Measurements from ENCODE around the gene CCDC66.

The CCDC66 gene

DNA sequence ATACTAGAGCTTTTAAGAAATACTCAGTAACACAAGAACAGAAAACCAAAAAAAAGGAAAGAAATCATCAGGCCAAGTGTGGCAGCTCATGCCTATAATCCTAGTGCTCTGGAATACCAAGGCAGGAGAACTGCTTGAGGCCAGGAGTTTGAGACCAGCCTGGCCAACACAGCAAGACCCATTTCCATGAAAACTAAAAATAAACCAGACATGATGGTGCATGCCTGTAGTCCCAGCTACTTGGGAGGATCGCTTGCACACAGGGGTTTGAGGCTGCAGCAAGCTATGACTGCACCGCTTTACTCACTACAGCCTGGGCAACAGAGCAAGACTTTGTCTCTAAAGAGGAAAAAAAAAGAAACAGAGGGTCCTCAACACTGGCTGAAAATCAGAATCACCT is 107.8 kb downstream of the CCDC66 start:
- no peaks in the 10 kb centered on the region for H3K9me3 ChIP-seq (ENCODE audit: control insufficient read depth, low read length)
- no peaks in the 10 kb centered on the region for H3K4me1 ChIP-seq (ENCODE audit: control insufficient read depth, insufficient read depth, low read length, poor library complexity, severe bottlenecking)
- peaks cover 86% of the 10 kb centered on the region for H3K36me3 ChIP-seq (ENCODE audit: control insufficient read depth, insufficient read depth, low read length)
- H3K4me3 ChIP-seq (ENCODE audit: extremely low read depth, insufficient read depth, low read length, poor library complexity, severe bottlenecking), result no peak overlapping the region
- H3K27ac ChIP-seq (ENCODE audit: low read depth, low read length, severe bottlenecking), result no peak overlapping the region
- 88 to 100% methylated on average over 1 to 2 of the region's 2 CpGs for WGBS, 2 experiments (ENCODE audit: insufficient coverage in 2 of 2)

- peaks cover 70% of the 10 kb centered on the region for H3K36me3 ChIP-seq (ENCODE audit: control insufficient read depth, insufficient read depth, low read length)
- 88 to 96% methylated on average over 1 to 3 of the region's 3 CpGs for WGBS, 2 experiments (ENCODE audit: insufficient coverage in 2 of 2)
- no peak overlapping the region for H3K27ac ChIP-seq (ENCODE audit: low read depth, low read length, severe bottlenecking)
- H3K4me1 ChIP-seq (ENCODE audit: control insufficient read depth, insufficient read depth, low read length, poor library complexity, severe bottlenecking), result no peaks in the 10 kb centered on the region
- no peaks in the 10 kb centered on the region for H3K9me3 ChIP-seq (ENCODE audit: control insufficient read depth, low read length)
- H3K4me3 ChIP-seq (ENCODE audit: extremely low read depth, insufficient read depth, low read length, poor library complexity, severe bottlenecking), result no peak overlapping the region
Measured at GRCh38 chr3:56667973-56668579, 111.1 kb downstream of the CCDC66 start.
